Muscle of arm (tissue), 14 donors: ENCODE data around the gene PIK3CD. TPM values are rescaled to one million over a fixed set of nuclear protein-coding genes. Genes with fewer than 3 reads are reported as not detected.

ENCODE experiments used
- DNase-seq: peaks from one replicate; pipeline ENCODE4 v3.0.0-alpha.2; 2013
- long read RNA-seq, 11 donors: transcript quantifications; one replicate each; lab custom pipeline, GENCODE V29; 2026
- polyA plus RNA-seq, 12 donors: library from polyadenylated mRNA; unstranded; fragments of 120-200 nt; gene quantifications; one replicate each; pipeline ENCODE4 v1.2.1, GENCODE V29; 2013; ENCODE audit not compliant: insufficient read length in 12 of 12

The PIK3CD gene
- polyA plus RNA-seq: 1 to 10 TPM in 11 of 12 donors, not detected in 1; 1.4 to 7.6 (median 2.6) TPM
- long read RNA-seq, donor 1, partial matches to known transcripts: 5 of 11 reads
- long read RNA-seq, donor 1, other reads (novel, unspliced or antisense): 6 of 11 reads
- long read RNA-seq, donor 2: 0 reads
- long read RNA-seq, donor 3: 0 reads
- long read RNA-seq, donor 4: 0 reads
- long read RNA-seq, donor 5, partial matches to known transcripts: 26 of 378 reads
- long read RNA-seq, donor 5, other reads (novel, unspliced or antisense): 352 of 378 reads
- long read RNA-seq, donor 6: 0 reads
- long read RNA-seq, donor 7, partial matches to known transcripts: 6 of 6 reads
- long read RNA-seq, donor 7, other reads (novel, unspliced or antisense): 0 of 6 reads
- long read RNA-seq, donor 8: 0 reads
- long read RNA-seq, donor 9: 0 reads
- long read RNA-seq, donor 10, partial matches to known transcripts: 53 of 137 reads
- long read RNA-seq, donor 10, other reads (novel, unspliced or antisense): 84 of 137 reads
- long read RNA-seq, donor 11, full-length matches to known transcripts: 1 of 8 reads
- long read RNA-seq, donor 11, partial matches to known transcripts: 7 of 8 reads
- long read RNA-seq, donor 11, other reads (novel, unspliced or antisense): 0 of 8 reads

DNA sequence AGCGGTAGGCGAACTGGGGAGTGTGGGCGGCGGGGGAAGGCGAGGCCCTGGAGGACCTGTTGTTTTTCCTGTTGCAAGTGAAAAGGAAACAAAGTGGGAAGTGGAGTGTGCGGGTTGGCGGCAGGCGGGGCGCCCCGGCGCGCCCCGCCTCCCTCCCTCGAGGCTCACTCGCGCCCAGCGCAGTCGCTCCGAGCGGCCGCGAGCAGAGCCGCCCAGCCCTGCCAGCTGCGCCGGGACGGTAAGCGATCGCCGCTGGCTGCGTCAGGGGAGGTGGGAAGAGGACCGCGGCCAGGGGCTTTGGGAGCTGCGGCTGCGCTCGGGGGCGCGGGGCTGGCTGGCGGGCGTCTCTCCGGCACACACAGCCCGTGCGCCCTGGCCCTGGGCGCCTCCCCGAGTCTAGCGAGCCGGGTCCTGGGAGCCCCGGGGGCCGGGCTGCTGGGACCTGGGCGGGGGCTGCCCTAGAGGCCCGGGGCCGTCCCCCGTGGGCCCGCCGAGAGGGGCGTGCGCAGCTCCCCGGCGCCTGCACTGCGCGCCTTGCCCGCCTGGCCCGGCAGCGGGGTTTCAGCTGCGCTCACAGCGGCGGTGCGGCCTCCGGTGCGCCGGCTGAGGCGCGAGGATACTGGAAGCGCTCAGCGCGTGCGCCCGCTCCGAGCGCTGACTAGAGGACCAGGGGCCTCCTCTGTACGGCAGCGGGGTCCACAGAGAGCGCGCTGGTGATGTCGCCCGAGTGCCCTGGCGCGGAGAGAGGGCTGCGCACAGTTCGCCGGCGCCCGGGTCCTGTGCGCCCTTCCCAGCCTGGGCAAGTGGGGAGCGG lies at the start of gene PIK3CD:
Gene PIK3CD, plus strand, starts transcription at position 167 of the 814 bp plus-strand sequence. CDS start 58,725 bp downstream, outside the sequence.
- DNase-seq: no peak

DNA sequence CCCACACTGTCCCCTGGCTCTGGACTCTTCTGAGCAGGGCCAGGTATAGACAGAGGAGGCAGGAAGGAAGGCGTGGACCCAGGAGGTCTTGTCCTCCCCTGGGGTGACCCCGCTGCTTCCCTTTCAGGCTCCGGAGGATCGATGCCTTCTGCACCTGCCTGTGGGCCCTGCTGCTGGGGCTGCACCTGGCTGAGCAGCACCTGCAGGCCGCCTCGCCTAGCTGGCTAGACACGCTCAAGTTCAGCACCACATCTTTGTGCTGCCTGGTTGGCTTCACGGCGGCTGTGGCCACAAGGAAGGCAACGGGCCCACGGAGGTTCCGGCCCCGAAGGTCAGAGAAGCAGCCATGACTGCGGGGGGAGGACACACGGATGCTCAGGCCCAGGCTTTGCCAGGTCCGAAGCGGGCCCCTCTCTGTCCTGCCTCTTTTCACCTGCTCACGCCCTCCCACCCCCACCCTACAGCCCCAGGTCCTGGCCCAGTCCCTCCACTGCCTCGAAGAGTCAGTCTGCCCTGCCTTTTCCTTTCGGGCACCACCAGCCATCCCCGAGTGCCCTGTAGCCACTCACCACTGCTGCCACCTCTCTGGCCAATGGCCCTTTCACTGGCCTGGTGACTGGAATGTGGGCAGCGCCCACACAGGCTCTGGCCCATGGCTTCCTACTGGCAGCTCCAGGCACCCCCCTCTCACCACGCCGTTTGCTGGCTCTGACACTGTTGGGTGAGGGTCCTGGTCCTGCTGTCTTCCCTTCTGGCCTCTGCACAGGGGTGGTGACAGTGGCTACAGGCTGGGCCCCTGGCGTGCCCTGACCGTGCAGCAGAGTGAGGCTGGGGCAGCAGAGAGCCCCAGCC lies 49.4 kb upstream of the PIK3CD start:
- no peak for DNase-seq

DNA sequence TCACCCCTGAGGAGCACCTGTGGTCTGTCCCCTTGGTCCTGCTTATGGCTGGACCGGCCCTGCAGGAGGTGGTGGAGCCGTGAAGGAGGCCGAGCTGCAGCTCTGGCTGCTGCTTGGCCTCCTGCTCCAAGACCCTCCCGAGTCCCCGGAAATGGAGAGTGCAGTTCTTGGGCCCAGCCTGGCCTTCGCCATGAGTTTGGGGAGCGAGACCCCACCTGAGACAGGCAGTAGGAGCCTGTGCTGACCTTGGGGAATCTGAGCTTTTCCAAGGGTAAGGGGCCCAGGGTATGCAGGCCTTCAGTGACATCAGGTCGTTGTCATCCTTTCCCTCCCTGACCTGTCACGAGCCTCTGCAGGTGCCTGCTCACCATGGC lies 48.8 kb upstream of the PIK3CD start:
- DNase-seq: no peak

DNA sequence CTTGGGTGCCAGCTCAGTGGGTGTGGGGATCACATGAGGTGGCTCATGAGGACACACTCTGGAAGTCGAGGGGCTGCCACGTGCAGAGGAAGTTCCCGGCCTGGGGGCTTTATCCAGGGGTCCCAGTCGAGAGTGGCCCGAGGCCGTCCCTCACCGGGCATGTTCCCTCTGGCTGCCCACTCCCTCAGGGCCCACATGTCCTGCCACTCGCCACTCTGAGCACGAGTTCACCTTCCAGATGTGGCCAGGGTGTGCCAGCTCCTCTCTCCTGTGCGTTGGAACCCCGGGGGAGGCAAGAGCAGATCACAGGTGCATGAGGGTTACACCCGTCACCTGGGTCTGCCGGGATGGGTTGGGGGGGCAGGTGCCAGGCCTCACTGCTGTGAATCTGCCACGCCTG lies 48.2 kb upstream of the PIK3CD start:
- no peak for DNase-seq

DNA sequence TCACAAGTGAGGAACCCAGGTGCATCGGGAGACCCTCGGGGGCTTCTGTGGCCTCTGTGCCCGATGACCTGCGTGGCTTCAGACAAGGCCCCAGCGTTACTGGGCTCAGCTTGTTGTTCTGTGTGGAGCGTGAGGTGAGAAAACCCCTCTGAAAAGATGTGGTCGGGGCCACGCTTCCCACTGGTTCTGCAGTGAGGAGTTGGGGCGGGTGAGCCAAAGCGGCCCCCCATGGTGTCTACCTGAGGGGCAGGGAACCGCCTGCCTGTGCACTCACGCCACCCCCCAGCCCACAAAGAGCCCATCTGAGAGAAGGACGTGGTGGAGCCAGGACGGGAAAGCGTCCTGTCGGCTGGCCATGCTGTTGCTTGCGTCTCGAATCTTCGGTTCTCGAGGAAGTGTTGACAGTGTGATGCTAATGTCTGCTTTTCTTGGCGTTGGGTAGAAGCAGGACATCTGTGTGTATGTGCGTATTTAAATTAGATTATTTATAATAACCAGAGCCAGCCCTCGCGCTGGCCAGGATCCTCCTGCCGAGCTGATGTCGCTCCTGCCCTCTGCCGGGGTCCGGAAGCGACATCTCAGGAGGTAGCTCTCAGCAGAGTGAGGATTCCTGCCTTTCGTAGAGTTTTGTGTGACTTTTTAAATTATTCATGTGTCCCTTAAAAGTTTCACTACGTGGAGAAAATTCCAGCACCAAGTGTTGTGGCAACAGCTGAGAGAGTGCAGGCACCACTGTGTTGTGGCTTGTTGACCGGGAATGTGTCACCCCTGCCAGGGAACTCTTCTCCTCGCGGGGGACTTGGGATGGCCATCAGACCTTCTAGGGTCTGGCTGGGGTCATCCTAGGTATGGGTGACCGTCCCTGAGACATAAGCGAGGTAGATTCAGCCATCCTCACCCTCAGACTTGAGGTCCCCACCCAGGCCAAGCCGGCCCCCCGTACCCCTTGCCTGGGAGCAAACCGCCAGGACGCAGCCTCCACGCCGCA lies 47.5 kb upstream of the PIK3CD start:
- DNase-seq: no peak

DNA sequence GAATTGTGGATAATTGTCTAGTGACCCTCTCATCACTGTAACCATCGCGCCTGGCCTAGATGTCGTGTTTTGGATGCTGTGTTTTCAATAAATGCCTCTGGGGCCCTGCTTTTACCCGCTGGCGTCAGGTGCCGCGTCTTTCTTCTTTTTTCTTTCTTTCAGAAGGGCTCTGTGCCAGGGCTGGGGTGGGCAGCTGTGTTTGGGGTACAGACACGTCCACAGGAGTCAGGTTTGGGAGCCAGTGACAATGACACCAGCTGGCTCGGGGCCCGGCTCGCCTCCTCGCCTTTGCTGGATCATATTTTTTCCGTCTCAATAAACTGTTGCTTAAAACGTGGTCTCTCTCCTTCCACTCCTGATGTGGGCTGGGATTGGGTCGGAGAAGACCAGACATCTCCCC lies 46.7 kb upstream of the PIK3CD start:
- DNase-seq: no peak

DNA sequence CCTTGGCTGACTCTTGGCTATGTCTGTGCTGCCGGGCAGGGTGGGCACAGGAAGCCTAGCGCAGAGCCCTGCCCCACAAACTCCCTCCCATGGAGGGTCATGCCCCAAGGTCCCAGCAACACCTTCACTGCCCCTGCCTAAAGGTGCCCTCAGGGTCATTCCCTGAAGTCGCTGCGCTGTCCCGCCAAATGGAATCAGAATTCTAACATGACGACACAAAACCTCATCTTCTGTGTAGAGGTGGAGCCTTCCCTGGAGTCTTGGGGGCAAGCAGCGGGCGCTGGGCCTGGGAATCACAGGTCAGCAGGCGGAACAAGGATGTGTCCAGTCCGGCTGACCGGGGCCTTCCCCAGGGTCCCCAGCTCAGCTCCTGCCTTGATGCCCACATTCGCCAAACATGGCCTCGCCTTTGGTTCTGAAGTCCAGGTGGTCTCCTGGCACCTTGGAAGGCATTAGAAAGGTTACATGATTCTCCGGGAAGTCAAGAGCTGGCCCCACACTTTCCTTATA lies 45.5 kb upstream of the PIK3CD start:
- no peak for DNase-seq

DNA sequence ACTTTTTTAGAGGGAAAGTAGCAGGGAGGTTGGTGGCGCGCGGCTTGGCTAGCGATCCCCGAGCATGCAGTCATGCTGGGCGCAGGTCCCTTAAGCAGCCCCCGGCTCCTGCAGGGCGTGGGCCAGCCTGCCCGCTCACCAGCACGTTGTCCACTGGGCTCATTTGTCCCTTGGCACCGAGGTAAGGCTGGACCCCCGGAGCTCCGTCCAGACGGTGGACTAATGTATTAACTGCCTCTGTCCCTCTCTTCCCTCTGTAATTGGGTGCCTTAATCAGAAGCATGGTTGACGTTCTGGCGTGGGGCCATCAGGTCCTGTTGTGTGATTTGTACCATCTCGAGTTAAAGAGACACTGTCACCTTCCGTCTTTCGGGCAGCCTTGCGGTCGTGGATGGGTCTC lies 45.1 kb upstream of the PIK3CD start:
- no peak for DNase-seq

DNA sequence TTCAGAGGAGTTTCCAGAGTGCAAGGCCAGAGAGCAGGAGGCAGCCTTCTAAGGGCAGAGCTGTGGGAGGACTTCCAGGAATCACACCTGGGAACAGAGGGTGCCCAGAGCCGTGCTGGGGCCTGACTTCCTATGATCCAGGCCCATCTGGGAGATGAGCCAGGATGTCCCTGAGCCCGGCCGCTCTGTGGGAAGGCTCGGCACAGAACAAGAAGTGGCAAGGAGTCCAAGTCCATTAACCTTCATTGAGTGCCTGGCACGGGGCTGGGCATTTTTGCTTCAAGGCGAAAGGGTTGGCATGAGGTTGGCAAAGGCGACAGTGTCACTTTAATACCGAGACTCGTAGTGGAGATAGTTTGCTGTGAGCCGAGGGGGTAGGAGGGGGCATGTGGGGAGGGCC lies 44.6 kb upstream of the PIK3CD start:
- no peak for DNase-seq

DNA sequence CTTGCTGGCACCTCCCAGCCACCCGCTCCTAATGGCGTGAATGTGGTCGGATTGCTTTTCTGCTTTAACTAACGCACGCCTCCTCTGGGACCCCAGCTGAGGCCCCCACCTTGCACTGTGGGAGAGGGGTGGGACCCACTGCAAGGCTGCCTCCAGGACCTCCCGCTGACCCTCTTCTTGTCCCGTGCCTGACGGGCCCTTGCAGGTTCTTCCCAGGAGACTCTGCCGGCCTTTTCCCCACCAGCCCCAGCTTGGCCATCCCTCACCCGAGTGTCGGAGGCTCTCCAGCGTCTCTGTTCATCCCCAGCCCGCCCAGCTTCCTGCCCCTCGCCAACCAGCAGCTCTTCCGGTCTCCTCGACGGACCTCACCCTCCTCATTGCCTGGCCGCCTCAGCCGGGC lies 44.2 kb upstream of the PIK3CD start:
- no peak for DNase-seq

DNA sequence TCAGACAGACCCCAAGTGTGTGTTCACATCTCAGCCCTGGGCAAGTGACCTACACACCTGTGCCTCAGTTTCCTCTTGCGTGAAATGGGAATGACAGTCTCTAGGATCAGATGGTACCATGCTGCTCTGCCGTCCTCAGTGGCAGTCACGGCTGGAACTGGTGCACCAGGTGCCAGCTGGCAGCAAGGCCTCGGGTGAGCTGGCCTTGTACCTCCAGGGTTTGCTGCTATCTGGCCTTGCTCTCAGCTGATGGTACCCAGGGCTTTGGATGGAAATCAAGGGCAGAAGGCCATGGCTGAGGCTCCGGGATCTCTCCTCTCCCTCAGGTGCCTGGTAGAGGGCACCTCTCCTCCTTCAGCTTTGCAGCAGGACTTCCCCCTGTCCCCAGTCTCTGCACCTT lies 41.5 kb upstream of the PIK3CD start:
- DNase-seq: no peak

DNA sequence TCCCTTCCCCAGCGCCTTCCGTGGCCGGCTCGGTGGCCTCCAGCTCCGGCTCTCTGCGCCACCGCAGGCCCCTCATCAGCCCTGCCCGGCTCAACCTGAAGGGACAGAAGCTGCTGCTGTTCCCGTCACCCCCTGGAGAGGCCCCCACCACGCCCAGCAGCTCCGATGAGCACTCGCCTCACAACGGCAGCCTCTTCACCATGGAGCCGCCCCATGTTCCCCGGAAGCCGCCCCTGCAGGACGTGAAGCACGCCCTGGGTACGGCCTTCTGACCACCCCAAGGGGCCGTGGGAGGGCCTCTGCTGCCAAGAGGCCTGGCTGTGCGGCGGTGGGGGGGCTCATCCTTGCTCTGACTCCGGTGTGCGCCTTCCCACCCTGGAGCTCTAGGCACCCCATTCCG lies 41.0 kb upstream of the PIK3CD start:
- no peak for DNase-seq

DNA sequence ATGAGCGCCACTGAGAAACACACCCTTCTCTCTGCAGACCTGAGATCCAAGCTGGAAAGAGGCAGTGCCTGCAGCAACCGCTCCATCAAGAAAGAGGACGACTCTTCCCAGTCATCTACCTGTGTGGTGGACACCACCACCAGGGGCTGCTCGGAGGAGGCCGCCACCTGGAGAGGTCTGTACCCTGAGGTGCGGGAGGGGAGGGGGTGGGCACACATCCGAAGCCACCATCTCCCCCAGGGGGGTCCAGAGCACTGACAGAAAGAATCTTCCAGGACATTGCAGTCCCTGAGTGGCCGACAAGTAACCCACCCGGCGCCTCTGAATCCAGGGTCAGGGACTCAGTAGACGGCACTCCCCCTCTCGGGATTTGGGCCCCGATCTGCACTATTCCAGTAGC lies 39.8 kb upstream of the PIK3CD start:
- DNase-seq: no peak

DNA sequence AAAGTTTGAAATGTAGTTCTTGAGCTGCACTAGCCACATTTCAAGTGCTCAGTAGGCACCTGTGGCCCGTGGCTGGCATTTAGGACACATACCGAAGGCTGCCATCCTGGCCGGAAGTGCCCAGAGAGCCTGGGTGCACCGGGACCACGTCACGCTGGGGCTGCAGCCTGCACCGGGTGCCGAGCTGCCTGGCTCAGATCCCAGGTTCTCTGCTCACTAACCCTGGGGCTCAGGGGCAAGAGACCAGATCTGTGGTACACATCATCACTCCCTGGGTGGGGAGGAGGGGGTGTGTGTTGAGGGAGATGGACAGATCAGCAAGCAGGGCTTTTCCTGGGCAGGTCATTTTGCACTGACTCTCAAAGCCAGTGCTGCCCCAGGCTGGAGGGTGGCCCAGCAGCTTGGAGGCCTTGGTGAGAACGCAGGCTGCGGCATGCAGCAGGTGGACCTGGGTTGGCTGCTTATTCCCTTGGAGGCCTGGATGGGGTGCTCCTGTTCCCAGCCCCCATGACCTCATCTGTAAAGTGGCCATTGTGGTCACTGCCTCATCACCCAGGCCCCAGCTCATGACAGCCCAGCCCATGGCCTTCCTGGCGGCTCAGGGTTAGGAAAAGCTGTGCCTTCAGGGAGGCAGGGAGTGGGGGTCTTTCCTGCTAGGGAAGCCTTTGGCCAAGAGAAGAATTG lies 39.2 kb upstream of the PIK3CD start:
- no peak for DNase-seq

DNA sequence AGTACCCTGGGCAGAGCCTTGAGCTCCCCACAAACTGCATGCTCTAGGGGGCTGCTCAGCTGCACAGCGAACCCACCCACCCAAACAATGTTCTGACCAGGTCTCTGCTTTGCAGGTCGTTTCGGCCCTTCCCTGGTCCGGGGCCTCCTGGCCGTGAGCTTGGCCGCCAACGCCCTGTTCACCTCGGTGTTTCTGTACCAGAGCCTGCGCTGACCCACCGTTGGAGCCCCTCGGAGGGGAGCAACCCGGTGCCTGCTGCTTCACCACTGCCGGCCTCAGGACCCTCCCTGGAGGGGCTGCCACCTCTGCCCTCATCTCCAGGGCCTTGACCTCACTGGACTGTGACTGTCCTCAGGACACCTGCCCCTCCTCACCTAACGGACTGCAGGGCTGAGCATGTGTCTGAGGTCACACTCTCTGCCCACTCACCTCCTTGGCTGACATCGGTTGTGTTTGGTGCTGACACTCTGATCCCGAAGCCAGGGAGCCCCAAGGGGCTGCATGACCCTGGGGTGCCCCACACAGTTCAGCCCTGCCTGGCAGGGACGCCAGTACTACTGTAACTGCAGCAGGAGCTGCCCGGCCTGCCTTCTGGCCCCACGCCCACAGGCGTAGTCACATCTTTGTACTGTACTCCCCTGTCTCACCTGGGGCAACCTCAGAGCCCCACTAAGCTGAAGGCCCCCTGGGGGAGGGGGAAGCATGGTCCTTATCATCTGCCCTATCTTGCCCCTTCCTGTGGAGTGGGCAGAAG lies 38.5 kb upstream of the PIK3CD start:
- no peak for DNase-seq

DNA sequence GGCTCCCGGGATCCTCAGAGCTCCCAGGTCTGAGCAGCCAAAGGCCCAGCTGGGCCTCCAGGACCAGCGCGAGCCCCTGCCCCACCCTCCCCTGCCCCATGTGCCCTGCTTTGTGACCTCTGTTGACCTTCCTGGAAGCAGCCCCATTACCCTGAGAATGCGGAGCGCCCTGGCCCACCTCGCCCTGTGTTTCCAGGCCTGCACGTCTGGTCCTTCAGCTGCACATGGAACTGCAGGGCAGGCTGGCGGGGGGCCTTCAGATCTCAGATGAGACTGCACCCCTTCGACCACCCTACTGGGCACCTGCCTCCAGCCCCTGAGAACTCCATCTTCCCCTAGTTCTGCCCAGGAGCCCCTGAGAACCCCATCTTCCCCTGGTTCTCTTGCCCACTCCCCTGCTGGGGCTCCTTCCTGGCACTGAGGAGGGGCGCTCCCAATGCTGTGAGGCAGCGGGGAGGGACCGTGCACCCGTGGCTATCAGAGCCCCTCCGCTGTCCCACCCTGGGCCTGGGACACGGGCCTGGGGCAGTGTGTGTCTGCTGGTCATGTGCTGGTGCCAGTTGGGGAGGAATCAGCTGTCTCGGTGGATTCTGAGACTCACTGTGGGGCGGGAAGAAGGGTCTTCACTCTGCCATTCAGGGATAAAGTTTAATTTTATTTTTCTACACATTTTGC lies 37.8 kb upstream of the PIK3CD start:
- DNase-seq: no peak

DNA sequence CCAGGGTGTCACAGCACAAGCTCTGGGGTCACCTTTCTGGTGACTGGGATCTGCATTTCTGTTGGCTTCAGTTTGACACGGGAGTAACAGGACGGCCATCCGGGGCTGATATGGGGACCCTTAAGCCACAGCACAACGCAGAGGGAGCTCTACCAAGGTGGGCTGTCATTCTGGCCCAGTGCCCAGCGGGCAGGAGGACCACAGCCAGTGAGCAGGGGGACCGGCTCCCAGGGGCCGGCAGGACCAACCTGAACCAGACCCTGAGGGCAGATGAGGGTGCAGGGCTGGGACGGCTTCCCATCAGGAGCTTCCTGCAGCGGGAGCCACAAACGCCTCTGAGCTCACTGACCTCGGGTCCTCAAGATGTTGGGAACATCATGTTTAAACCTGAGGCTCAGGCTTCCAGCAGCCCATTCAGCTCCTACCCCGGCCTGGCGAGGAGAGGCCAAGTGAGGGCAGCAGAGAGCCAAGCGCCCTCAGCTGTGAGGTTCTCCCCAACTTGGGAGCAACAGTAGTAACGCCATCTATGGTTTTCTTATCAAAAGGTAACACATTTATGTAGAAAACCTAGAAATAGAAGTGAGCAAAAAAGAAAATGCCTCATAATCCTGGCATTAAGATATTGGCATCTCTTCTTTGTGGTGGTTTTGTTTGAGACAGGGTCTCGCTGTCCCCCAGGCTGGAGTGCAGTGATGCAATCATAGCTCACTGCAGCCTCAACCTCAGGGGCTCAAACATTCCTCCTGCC lies 36.0 kb upstream of the PIK3CD start:
- DNase-seq: no peak
